ENCODE results near the gene RAG2.

GRCh38 chr11:36569095-36569494 lies 28.9 kb downstream of the RAG2 start:
- TF ChIP-seq CTCF (conservative IDR thresholded peaks at IDR 0.05) (no peak), ZFX (IDR thresholded peaks at IDR 0.05) (no peak)
